HG03460 (cell line): ENCODE data around the gene ARHGDIB.
A peak's percentile ranks its signal among the peaks of the same experiment; 100 is the strongest.

Experiments used
- ATAC-seq: cut with Tn5 transposase; IDR thresholded peaks from one replicate; pipeline ENCODE4 v1.9.1; 2021; ENCODE audit not compliant: unreplicated experiment

Gene ARHGDIB

GRCh38 chr12:14961466-14962152, at the start of gene ARHGDIB:
Gene ARHGDIB (minus strand): TSS chr12:14961601. CDS start chr12:14950712, 10,889 bp downstream.
- peak; percentile 66 for ATAC-seq

- no peak for ATAC-seq
Measured at GRCh38 chr12:15011162-15011561, 49.8 kb upstream of the ARHGDIB start.

GRCh38 chr12:15007551-15007950, 46.1 kb upstream of the ARHGDIB start:
- ATAC-seq = no peak

DNA sequence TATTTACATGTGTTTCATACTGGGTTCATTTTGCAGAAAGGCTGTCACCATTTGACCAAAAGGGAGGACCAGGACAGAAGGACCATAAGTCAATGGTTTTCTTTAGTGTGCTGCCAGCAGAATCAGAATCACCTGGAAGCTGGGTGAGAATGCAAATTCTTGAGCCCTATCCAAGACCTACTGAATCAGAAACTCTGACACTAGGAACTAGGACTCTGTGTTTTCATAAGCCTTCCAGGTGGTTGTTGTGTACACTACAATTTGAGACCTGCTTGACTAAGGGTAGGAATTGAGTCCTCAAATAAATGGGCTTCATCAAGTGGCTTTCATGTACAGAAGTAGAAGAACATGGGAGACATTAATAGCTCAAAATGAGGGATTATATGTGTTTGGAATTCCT, 43.7 kb upstream of the ARHGDIB start:
- ATAC-seq = no peak

- no peak for ATAC-seq
Measured at GRCh38 chr12:15004421-15004820, 43.0 kb upstream of the ARHGDIB start.

- no peak for ATAC-seq
Measured at GRCh38 chr12:15001733-15002382, 40.5 kb upstream of the ARHGDIB start.

GRCh38 chr12:15000575-15000974, 39.2 kb upstream of the ARHGDIB start:
- ATAC-seq = no peak

GRCh38 chr12:14999695-15000365, 38.4 kb upstream of the ARHGDIB start:
- ATAC-seq = no peak

DNA sequence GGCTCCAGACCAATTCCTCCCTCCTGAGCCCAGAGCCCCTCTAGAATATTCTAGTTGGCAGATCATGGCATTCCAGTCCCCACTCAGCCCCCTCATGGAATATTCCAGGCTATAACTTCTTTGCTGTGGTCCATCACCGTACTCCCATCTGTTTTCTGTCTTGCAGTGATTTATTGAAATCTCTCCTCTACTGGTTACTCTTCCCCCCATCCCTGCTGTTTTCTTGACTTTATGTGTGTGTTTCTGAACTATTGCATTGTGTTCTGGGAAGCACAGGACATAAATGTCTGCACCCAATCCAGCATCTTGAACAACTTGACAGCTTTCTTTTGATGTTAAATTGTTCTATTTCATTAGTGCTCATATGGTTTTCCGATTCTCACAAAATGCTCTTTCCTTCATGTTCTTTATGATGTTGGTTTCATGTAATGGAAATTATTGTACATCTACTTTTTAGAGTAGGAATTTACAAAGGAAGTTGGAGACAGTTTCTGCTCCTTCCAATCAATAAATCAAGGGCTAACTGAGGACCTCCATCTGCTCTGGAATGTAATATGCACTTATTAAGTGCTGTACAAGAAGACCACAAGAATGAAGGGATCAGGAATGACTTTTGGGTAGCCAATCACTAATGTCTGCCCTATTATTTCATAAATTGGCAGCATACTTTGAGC, 37.8 kb upstream of the ARHGDIB start:
- ATAC-seq = no peak

GRCh38 chr12:14997998-14998397, 36.6 kb upstream of the ARHGDIB start:
- ATAC-seq = no peak

GRCh38 chr12:14995583-14996425, 34.4 kb upstream of the ARHGDIB start:
- no peak for ATAC-seq

GRCh38 chr12:14994610-14995009, 33.2 kb upstream of the ARHGDIB start:
- no peak for ATAC-seq

DNA sequence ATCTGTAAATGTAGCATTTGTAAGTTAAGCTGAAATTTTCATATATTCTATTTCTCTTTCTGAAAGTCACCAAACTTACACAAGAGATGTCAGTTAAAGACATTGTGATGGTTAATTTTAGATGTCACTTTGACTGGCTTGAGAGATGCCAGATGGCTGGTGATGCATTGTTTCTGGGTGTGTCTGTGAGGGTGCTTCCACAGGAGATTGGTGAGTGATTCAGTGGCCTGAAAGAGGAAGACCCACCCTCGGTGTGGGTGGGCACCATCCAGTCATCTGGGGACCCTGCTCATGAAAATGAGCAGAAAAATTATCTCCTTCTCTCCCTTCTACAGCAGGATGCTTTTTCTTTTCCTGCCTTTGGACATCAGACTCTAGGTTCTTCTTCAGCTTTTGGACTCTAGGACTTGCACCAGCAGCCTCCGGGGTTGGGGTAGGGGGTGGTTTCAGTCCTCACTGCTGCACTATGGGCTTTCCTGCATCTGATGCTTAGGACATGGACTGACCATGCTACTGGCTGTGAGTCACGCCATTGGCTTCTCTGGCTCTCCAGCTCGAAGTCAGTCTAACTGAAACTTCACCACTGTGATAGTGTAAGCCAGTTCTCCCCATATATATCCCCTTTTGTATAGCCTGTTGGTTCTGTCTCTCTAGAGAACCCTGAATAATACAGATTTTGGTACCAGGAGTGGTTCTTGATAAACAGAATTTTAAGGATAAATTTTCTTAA, 32.3 kb upstream of the ARHGDIB start:
- no peak for ATAC-seq

DNA sequence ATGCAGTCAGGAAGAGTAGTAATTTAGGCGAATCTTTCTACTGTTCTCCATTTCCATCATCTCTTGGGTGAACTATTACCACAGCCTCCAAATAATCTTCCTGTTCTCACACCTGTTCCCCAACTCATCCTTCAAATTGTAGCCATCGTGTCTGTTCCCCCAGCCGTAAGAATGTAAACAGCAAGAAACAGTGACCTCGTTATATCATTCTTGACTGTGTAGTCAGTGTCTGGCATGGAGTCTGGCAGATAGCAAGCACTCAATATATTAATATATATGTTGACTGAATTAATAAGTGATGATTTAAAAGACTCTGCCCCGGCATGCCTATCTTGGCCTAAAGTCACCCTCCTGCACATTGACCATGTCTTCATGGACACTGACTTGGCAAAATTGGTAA, 31.7 kb upstream of the ARHGDIB start:
- ATAC-seq = no peak

DNA sequence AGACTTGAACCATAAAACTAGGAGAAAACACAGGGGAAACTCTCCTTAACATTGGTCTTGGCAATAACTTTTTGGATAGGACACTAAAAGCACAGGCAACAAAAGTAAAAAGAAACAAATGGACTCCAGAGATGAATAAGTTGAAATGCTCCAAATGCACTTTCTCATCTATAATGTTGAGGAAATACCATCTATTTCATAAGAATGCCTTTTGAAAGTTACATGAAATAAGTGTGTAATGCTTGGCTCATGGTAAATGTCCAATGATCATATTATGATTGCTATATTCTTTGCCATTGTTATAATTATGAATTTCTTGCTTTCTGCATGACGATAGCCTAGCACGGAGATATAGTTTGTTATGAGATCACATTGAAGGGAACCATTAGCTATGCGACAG, 31.3 kb upstream of the ARHGDIB start:
- ATAC-seq = no peak

GRCh38 chr12:14991069-14991468, 29.7 kb upstream of the ARHGDIB start:
- ATAC-seq = no peak

- no peak for ATAC-seq
Measured at GRCh38 chr12:14989790-14990189, 28.4 kb upstream of the ARHGDIB start.

DNA sequence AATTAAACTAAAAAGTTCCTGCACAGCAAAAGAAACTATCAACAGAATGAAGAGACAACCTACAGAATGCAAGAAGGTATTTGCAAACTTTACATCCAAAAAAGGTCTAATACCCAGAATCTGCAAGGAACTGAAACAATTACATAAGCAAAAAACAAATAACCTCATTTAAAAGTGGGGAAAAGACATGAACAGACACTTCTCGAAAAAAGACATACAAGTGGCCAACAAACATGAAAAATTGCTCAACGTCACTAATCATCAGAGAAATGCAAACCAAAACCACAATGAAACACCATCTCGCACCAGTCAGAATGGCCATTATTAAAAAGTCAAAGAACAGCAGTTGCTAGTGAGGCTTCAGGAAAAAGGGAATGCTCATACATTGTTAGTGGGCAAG, 26.6 kb upstream of the ARHGDIB start:
- no peak for ATAC-seq

DNA sequence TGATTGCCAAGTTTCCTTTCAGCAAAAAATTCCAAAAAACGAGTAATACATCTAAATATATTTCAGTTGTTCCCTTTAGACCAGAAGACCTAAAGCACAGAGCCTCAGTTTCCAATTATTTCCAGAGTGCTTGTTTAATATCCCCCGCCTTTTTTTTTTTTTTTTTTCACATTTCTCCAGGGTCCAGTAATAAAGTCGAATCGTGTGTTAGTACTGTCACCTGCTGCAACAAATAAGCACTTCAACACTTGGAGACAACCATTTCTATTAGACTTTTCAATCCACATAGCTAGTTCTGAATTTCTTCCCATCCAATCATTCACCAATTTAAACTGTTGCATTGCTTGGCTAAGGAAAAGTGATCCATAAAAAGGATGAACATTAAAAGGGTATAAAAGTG, 25.0 kb upstream of the ARHGDIB start:
- no peak for ATAC-seq

GRCh38 chr12:14984766-14985285, 23.4 kb upstream of the ARHGDIB start:
- ATAC-seq = no peak
